ENCODE data around the gene TANGO6. TPM values are rescaled to one million over a fixed set of nuclear protein-coding genes. Genes with fewer than 3 reads are reported as not detected.
A peak's percentile ranks its signal among the peaks of the same experiment; 100 is the strongest.

TANGO6 gene
- total RNA-seq, 4 donors from 2014 or later, result 16.7 to 24.4 (median 20.2) TPM

DNA sequence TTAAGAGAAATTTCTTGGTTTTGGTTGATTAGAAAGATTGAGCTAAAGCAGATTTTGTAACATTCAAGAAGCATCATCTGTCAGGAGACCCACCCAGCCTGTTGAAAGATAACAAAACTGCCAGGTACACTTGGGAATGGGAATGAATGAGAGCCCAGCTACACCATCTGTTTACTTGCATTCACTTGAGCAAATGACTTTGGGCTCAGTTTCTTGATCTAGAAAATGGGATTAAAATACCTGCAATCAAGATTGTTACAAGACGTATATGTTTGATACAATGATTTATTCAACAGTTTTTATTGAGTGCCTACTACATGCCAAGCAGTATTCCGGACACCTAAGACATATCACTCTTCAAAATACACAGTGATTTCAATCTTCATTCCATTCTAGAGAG is 185.8 kb downstream of the TANGO6 start:
- 97 to 98% methylated on average over 2 of the region's 2 CpGs for WGBS, 2 donors
- no peaks in the 10 kb centered on the region for H3K27me3 ChIP-seq
- H3K4me1 ChIP-seq, result no peaks in the 10 kb centered on the region
- no peak overlapping the region for H3K27ac ChIP-seq
- intact Hi-C loops (cut with DNase I), result no loop called here
- TF ChIP-seq, protein P1, sequence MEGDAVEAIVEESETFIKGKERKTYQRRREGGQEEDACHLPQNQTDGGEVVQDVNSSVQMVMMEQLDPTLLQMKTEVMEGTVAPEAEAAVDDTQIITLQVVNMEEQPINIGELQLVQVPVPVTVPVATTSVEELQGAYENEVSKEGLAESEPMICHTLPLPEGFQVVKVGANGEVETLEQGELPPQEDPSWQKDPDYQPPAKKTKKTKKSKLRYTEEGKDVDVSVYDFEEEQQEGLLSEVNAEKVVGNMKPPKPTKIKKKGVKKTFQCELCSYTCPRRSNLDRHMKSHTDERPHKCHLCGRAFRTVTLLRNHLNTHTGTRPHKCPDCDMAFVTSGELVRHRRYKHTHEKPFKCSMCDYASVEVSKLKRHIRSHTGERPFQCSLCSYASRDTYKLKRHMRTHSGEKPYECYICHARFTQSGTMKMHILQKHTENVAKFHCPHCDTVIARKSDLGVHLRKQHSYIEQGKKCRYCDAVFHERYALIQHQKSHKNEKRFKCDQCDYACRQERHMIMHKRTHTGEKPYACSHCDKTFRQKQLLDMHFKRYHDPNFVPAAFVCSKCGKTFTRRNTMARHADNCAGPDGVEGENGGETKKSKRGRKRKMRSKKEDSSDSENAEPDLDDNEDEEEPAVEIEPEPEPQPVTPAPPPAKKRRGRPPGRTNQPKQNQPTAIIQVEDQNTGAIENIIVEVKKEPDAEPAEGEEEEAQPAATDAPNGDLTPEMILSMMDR (IDR thresholded peaks at IDR 0.05), result no peak
- TF ChIP-seq POLR2A (IDR thresholded peaks at IDR 0.05), result no peak
- no peak overlapping the region for H3K4me3 ChIP-seq (replicated peaks in 1 of 3)
- no peak for DNase-seq
- no peaks in the 10 kb centered on the region for H3K36me3 ChIP-seq
- H3K9me3 ChIP-seq, result no peaks in the 10 kb centered on the region

DNA sequence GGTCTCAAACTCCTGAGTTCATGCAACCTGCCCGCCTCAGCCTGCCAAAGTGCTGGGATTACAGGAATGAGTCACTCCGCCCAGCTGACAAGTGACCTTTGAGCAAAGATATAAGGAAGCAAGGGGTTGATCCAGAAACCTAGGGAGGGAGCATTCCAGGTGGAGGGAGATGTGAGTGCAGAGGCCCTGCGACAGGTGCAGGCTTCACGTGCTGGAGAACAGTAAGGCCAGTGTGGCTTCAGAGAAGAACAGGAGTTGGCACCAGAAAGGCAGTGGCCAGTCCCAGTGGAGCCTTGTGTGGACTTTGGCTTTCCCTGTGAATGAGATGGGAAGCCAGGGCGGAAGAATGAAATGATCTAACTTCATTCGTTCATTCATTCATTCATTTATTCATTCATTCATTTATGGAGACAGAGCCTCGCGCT is 188.6 kb downstream of the TANGO6 start:
- TF ChIP-seq POLR2A (IDR thresholded peaks at IDR 0.05), result no peak
- TF ChIP-seq, protein P1 (IDR thresholded peaks at IDR 0.05), result no peak
- intact Hi-C loops (cut with DNase I), result no loop called here
- no peak overlapping the region for H3K4me3 ChIP-seq (replicated peaks in 1 of 3)

DNA sequence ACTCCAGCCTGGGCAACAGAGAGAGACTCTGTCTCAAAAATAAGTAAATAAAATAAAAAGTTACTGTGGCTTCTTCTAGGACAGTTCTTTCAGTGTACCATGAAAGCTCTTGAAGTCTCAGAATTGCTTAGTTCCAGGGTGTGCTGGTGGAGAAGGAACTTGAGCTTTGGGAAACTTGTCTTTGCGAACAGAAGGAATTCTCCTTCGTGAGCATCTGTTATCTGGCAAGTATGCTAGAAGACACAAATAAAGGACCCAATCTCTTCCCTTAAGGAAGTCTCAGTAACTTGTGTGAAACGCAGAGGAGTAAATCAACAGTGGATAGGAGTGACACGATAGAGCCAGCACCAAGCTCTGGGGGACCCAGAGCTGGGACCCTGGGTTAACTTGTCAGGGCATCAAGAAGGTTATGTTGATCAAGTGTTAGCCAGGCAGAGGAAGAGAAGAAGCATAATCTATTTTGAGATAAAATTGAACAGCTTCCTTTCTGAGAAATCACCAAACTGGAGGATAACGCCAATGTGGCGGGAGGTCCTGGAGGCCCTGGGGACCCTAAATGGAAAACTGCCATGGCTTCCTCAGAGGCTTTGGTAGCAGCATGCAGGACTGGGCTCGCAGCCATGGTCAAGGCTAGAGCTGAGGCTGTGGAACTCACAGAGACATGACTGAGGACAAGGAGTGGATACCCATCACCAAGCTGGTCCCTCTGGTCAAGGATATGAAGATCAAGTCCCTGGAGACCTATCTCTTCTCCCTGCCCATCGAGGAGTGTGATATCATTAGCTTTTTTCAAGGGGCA is 190.0 kb downstream of the TANGO6 start:
- no peak for TF ChIP-seq POLR2A (IDR thresholded peaks at IDR 0.05)
- TF ChIP-seq, protein P1 (IDR thresholded peaks at IDR 0.05), result no peak
- H3K4me1 ChIP-seq, result peaks cover 22 to 32% of the 10 kb centered on the region in 2 donors
- H3K27ac ChIP-seq, result no peak overlapping the region
- intact Hi-C loops (cut with DNase I), result no loop called here
- H3K9me3 ChIP-seq, result no peaks in the 10 kb centered on the region
- WGBS, 2 donors, result 83 to 91% methylated on average over 8 of the region's 8 CpGs
- H3K27me3 ChIP-seq, result no peaks in the 10 kb centered on the region
- no peak for DNase-seq
- no peak overlapping the region for H3K4me3 ChIP-seq (replicated peaks in 1 of 3)
- H3K36me3 ChIP-seq, result no peaks in the 10 kb centered on the region

More for the DNA sequence above, 188.6 kb downstream of the TANGO6 start:
- no peak for DNase-seq
- H3K4me1 ChIP-seq, result peaks cover 15 to 20% of the 10 kb centered on the region in 2 donors
- no peaks in the 10 kb centered on the region for H3K36me3 ChIP-seq
- H3K27ac ChIP-seq, result no peak overlapping the region
- 96 to 98% methylated on average over 8 of the region's 8 CpGs for WGBS, 2 donors
- no peaks in the 10 kb centered on the region for H3K27me3 ChIP-seq
- no peaks in the 10 kb centered on the region for H3K9me3 ChIP-seq

GRCh38 chr16:69035375-69035774 is 192.0 kb downstream of the TANGO6 start:
- Histone ChIP-seq H3K27me3 (no peaks in the 10 kb centered on the region), H3K9me3 (no peaks in the 10 kb centered on the region), H3K4me1 (peaks cover 22 to 32% of the 10 kb centered on the region in 2 donors), H3K27ac (peak overlapping the region in 2 of 3 donors; percentile 48 to 82), H3K4me3 (replicated peaks in 1 of 3) (no peak overlapping the region), H3K36me3 (no peaks in the 10 kb centered on the region)
- TF ChIP-seq POLR2A (IDR thresholded peaks at IDR 0.05), result no peak
- no peak for DNase-seq
- intact Hi-C loops (cut with DNase I), result no loop called here

GRCh38 chr16:69036399-69037091 is 193.2 kb downstream of the TANGO6 start:
- peak; percentile 42 to 53 for DNase-seq
- Histone ChIP-seq H3K9me3 (no peaks in the 10 kb centered on the region), H3K4me1 (peaks cover 22 to 32% of the 10 kb centered on the region in 2 donors), H3K4me3 (replicated peaks in 1 of 3) (no peak overlapping the region), H3K27me3 (no peaks in the 10 kb centered on the region), H3K36me3 (no peaks in the 10 kb centered on the region), H3K27ac (peak overlapping the region; percentile 47 to 82 (median 48))
- WGBS, 2 donors, result 61 to 75% methylated on average over 12 of the region's 12 CpGs
- intact Hi-C loops (cut with DNase I), result no loop called here
- TF ChIP-seq, protein P1 (IDR thresholded peaks at IDR 0.05), result no peak
- no peak for TF ChIP-seq POLR2A (IDR thresholded peaks at IDR 0.05)
